Measurements from ENCODE around the gene C12orf56.
"Not testable (repeated sequence)": the region's sequence is repeated elsewhere in the genome, so short reads cannot be mapped to it uniquely, and the experiment has no call there.

C12orf56 gene

DNA sequence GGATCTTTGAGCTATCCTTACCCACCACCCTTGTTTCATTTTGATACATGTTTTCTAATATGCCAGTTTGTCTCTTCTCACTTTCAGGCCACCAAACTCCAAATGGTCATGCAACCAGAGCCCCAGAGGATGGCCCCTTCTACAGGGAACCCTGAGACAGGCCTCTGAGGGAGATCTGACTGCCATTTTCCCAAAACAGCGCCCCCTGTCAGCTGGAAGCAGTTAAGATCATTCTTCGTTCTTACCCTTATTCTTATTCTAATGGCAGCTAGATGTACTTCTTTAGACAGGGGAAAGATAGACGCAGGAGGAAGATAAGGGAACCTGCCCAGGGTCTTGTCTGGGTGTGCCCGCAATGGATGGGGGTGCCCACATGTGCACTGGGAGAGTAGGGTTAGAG, 38.4 kb downstream of the C12orf56 start:
- H3K14ac ChIP-seq (ENCODE audit: low read length in 2 of 2), result no peak overlapping the region
- H2BK5ac ChIP-seq (ENCODE audit: low read depth, low read length, poor library complexity, severe bottlenecking), result no peak overlapping the region
- no peaks in the 10 kb centered on the region for H3K4me1 ChIP-seq (ENCODE audit: control insufficient read depth, insufficient read depth, low read depth, low read length)
- H3K9ac ChIP-seq (ENCODE audit: low read length), result no peak overlapping the region
- no peak overlapping the region for H2BK12ac ChIP-seq (ENCODE audit: low read length in 2 of 2)
- H4K8ac ChIP-seq (ENCODE audit: low read length), result no peak overlapping the region
- no peak overlapping the region for H2AK5ac ChIP-seq (ENCODE audit: low read length, severe bottlenecking)
- no peak overlapping the region for H2BK15ac ChIP-seq (ENCODE audit: low read depth, poor library complexity, severe bottlenecking)
- H3K4me2 ChIP-seq (ENCODE audit: low read length, poor library complexity, severe bottlenecking), result no peak overlapping the region
- no peak overlapping the region for H2BK120ac ChIP-seq (ENCODE audit: low read depth, low read length)
- DNase-seq, result no peak
- H4K91ac ChIP-seq (ENCODE audit: low read length), result no peak overlapping the region
- H3K4ac ChIP-seq (ENCODE audit: low read depth in 1 of 2, low read length in 2 of 2), result no peak overlapping the region
- no peaks in the 10 kb centered on the region for H3K79me1 ChIP-seq (replicated peaks; ENCODE audit: low read length, poor library complexity, severe bottlenecking)
- H3K27ac ChIP-seq (ENCODE audit: low read length, poor library complexity, severe bottlenecking), result no peak overlapping the region
- H3K36me3 ChIP-seq (ENCODE audit: control insufficient read depth in 1 of 2, insufficient read depth in 2 of 2, low read depth in 1 of 2, low read length in 2 of 2), result peaks cover 0 to 54% of the 10 kb centered on the region in 2 experiments
- peaks cover 24% of the 10 kb centered on the region for H3K9me3 ChIP-seq (ENCODE audit: control insufficient read depth, low read length)
- H3K18ac ChIP-seq (ENCODE audit: low read depth in 1 of 2, low read length in 2 of 2), result no peak overlapping the region
- H3K23ac ChIP-seq (ENCODE audit: low read length in 2 of 2), result no peak overlapping the region
- no peak overlapping the region for H3K4me3 ChIP-seq (ENCODE audit: insufficient read depth in 1 of 2, low read depth in 1 of 2, low read length in 2 of 2)
- H2AFZ ChIP-seq (ENCODE audit: low read depth, low read length), result no peak overlapping the region
- WGBS, result 97% methylated on average over 2 of the region's 4 CpGs
- H3K27me3 ChIP-seq (ENCODE audit: control insufficient read depth in 1 of 2, insufficient read depth in 1 of 2, low read length in 2 of 2), result no peaks in the 10 kb centered on the region

- Histone ChIP-seq H4K8ac (ENCODE audit: low read length) (no peak overlapping the region), H3K79me1 (replicated peaks; ENCODE audit: low read length, poor library complexity, severe bottlenecking) (no peaks in the 10 kb centered on the region)
- WGBS, result 87% methylated on average over 5 of the region's 5 CpGs
Observed at GRCh38 chr12:64351265-64351664, 39.3 kb downstream of the C12orf56 start.

GRCh38 chr12:64347630-64348029, 42.9 kb downstream of the C12orf56 start:
- H3K4me3 ChIP-seq (ENCODE audit: insufficient read depth in 1 of 2, low read depth in 1 of 2, low read length in 2 of 2), result no peak overlapping the region
- no peak overlapping the region for H2AFZ ChIP-seq (ENCODE audit: low read depth, low read length)
- no peaks in the 10 kb centered on the region for H3K79me1 ChIP-seq (replicated peaks; ENCODE audit: low read length, poor library complexity, severe bottlenecking)
- WGBS, result 65% methylated on average over 2 of the region's 2 CpGs
- no peaks in the 10 kb centered on the region for H3K4me1 ChIP-seq (ENCODE audit: control insufficient read depth, insufficient read depth, low read depth, low read length)
- no peak overlapping the region for H2BK12ac ChIP-seq (ENCODE audit: low read length in 2 of 2)
- no peak for DNase-seq
- no peak overlapping the region for H3K9ac ChIP-seq (ENCODE audit: low read length)
- H2BK15ac ChIP-seq (ENCODE audit: low read depth, poor library complexity, severe bottlenecking), result no peak overlapping the region
- H3K9me3 ChIP-seq (ENCODE audit: control insufficient read depth, low read length), result peaks cover 29% of the 10 kb centered on the region
- H4K8ac ChIP-seq (ENCODE audit: low read length), result no peak overlapping the region
- H2AK5ac ChIP-seq (ENCODE audit: low read length, severe bottlenecking), result no peak overlapping the region
- peaks cover 0 to 64% of the 10 kb centered on the region in 2 experiments for H3K36me3 ChIP-seq (ENCODE audit: control insufficient read depth in 1 of 2, insufficient read depth in 2 of 2, low read depth in 1 of 2, low read length in 2 of 2)
- H3K4ac ChIP-seq (ENCODE audit: low read depth in 1 of 2, low read length in 2 of 2), result no peak overlapping the region
- H3K14ac ChIP-seq (ENCODE audit: low read length in 2 of 2), result no peak overlapping the region
- H3K4me2 ChIP-seq (ENCODE audit: low read length, poor library complexity, severe bottlenecking), result no peak overlapping the region
- H4K91ac ChIP-seq (ENCODE audit: low read length), result no peak overlapping the region
- H2BK120ac ChIP-seq (ENCODE audit: low read depth, low read length), result no peak overlapping the region
- no peak overlapping the region for H3K27ac ChIP-seq (ENCODE audit: low read length, poor library complexity, severe bottlenecking)
- no peak overlapping the region for H3K23ac ChIP-seq (ENCODE audit: low read length in 2 of 2)
- H3K27me3 ChIP-seq (ENCODE audit: control insufficient read depth in 1 of 2, insufficient read depth in 1 of 2, low read length in 2 of 2), result no peaks in the 10 kb centered on the region
- no peak overlapping the region for H3K18ac ChIP-seq (ENCODE audit: low read depth in 1 of 2, low read length in 2 of 2)
- no peak overlapping the region for H2BK5ac ChIP-seq (ENCODE audit: low read depth, low read length, poor library complexity, severe bottlenecking)

More at GRCh38 chr12:64351265-64351664, 39.3 kb downstream of the C12orf56 start:
- Histone ChIP-seq H3K9me3 (ENCODE audit: control insufficient read depth, low read length) (peaks cover 19% of the 10 kb centered on the region), H3K36me3 (ENCODE audit: control insufficient read depth in 1 of 2, insufficient read depth in 2 of 2, low read depth in 1 of 2, low read length in 2 of 2) (peaks cover 0 to 54% of the 10 kb centered on the region in 2 experiments), H4K91ac (ENCODE audit: low read length) (no peak overlapping the region), H2BK5ac (ENCODE audit: low read depth, low read length, poor library complexity, severe bottlenecking) (no peak overlapping the region), H3K4me3 (ENCODE audit: insufficient read depth in 1 of 2, low read depth in 1 of 2, low read length in 2 of 2) (no peak overlapping the region), H3K4me1 (ENCODE audit: control insufficient read depth, insufficient read depth, low read depth, low read length) (no peaks in the 10 kb centered on the region), H2BK12ac (ENCODE audit: low read length in 2 of 2) (no peak overlapping the region), H3K9ac (ENCODE audit: low read length) (no peak overlapping the region), H3K23ac (ENCODE audit: low read length in 2 of 2) (no peak overlapping the region), H3K18ac (ENCODE audit: low read depth in 1 of 2, low read length in 2 of 2) (no peak overlapping the region), H3K27me3 (ENCODE audit: control insufficient read depth in 1 of 2, insufficient read depth in 1 of 2, low read length in 2 of 2) (no peaks in the 10 kb centered on the region), H2BK15ac (ENCODE audit: low read depth, poor library complexity, severe bottlenecking) (no peak overlapping the region), H3K4me2 (ENCODE audit: low read length, poor library complexity, severe bottlenecking) (no peak overlapping the region), H3K4ac (ENCODE audit: low read depth in 1 of 2, low read length in 2 of 2) (no peak overlapping the region), H3K14ac (ENCODE audit: low read length in 2 of 2) (no peak overlapping the region), H3K27ac (ENCODE audit: low read length, poor library complexity, severe bottlenecking) (no peak overlapping the region), H2BK120ac (ENCODE audit: low read depth, low read length) (no peak overlapping the region), H2AFZ (ENCODE audit: low read depth, low read length) (no peak overlapping the region), H2AK5ac (ENCODE audit: low read length, severe bottlenecking) (no peak overlapping the region)
- DNase-seq, result no peak

GRCh38 chr12:64344631-64345030, 45.9 kb downstream of the C12orf56 start:
- H4K8ac ChIP-seq (ENCODE audit: low read length); H3K4me2 ChIP-seq (ENCODE audit: low read length, poor library complexity, severe bottlenecking); H3K23ac ChIP-seq (ENCODE audit: low read length in 2 of 2); H3K4me1 ChIP-seq (ENCODE audit: control insufficient read depth, insufficient read depth, low read depth, low read length); H3K14ac ChIP-seq (ENCODE audit: low read length in 2 of 2); H2BK120ac ChIP-seq (ENCODE audit: low read depth, low read length); H3K4ac ChIP-seq (ENCODE audit: low read depth in 1 of 2, low read length in 2 of 2); H3K18ac ChIP-seq (ENCODE audit: low read depth in 1 of 2, low read length in 2 of 2); H3K27me3 ChIP-seq (ENCODE audit: control insufficient read depth in 1 of 2, insufficient read depth in 1 of 2, low read length in 2 of 2); H3K79me1 ChIP-seq (replicated peaks; ENCODE audit: low read length, poor library complexity, severe bottlenecking); H2BK5ac ChIP-seq (ENCODE audit: low read depth, low read length, poor library complexity, severe bottlenecking); H2BK12ac ChIP-seq (ENCODE audit: low read length in 2 of 2); DNase-seq; H3K9ac ChIP-seq (ENCODE audit: low read length); H2AK5ac ChIP-seq (ENCODE audit: low read length, severe bottlenecking); H3K4me3 ChIP-seq (ENCODE audit: insufficient read depth in 1 of 2, low read depth in 1 of 2, low read length in 2 of 2); H2BK15ac ChIP-seq (ENCODE audit: low read depth, poor library complexity, severe bottlenecking); H2AFZ ChIP-seq (ENCODE audit: low read depth, low read length); H3K27ac ChIP-seq (ENCODE audit: low read length, poor library complexity, severe bottlenecking); H4K91ac ChIP-seq (ENCODE audit: low read length): not testable (repeated sequence)
- 80% methylated on average over 4 of the region's 4 CpGs for WGBS
- H3K36me3 ChIP-seq (ENCODE audit: control insufficient read depth in 1 of 2, insufficient read depth in 2 of 2, low read depth in 1 of 2, low read length in 2 of 2), result peaks cover 0 to 45% of the 10 kb centered on the region in 2 experiments
- peaks cover 27% of the 10 kb centered on the region for H3K9me3 ChIP-seq (ENCODE audit: control insufficient read depth, low read length)

Data from mesenchymal stem cell (in vitro differentiated cells and primary cell).